Esophagus mucosa (tissue), 1 donor: ENCODE results near the gene ARHGAP24. TPM values are rescaled to one million over a fixed set of nuclear protein-coding genes. Genes with fewer than 3 reads are reported as not detected.
"Not testable (repeated sequence)": the region's sequence is repeated elsewhere in the genome, so short reads cannot be mapped to it uniquely, and the experiment has no call there.

Source experiments
- ATAC-seq: fragments of 200-7000 bp; cut with Tn5 transposase; one replicate; pipeline ENCODE4 v1.9.1; 2020
- total RNA-seq: library from RNA; stranded (reverse); gene quantifications from one replicate; pipeline ENCODE4 v1.2.4, GENCODE V29; 2023
- donor health status: DM: yes; HTN: yes; CAD: no.

ARHGAP24 gene
- total RNA-seq, 1 donor from 2014 or later: 6.1 TPM

DNA sequence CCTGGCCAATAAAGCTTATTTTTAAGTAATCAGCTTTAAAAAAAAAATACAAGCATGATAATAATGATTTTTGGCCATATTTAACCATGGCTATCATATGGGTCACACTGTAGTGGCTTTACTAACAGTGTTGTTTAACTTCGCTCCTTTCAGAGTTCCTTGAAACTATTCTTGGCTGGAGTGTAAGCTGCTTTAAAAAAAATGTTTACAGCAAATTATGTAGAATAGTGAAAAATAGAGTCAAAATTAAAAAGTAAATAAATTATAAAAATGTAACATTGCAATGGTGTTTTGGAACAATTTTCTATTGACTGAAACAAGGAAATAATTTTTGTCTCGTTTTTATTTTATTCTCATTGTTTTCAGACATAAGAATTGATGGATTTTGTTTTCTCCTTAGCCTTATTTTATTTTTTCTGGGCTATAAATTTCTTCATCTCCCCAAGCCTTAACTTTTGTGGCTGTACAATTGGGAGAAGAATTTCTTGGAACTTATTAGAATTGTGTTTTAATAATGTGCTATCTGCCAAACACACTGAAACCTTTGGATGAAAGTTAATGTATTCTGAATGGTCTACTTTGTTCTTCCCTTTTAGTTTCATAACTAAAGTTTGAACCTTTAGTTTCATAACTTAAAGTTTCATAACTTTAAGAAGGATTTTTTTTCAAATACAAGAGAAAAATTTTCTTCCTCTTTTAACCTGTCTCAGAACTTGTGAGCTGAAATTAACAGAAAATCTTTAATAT, 182.0 kb downstream of the ARHGAP24 start:
- ATAC-seq: no peak

DNA sequence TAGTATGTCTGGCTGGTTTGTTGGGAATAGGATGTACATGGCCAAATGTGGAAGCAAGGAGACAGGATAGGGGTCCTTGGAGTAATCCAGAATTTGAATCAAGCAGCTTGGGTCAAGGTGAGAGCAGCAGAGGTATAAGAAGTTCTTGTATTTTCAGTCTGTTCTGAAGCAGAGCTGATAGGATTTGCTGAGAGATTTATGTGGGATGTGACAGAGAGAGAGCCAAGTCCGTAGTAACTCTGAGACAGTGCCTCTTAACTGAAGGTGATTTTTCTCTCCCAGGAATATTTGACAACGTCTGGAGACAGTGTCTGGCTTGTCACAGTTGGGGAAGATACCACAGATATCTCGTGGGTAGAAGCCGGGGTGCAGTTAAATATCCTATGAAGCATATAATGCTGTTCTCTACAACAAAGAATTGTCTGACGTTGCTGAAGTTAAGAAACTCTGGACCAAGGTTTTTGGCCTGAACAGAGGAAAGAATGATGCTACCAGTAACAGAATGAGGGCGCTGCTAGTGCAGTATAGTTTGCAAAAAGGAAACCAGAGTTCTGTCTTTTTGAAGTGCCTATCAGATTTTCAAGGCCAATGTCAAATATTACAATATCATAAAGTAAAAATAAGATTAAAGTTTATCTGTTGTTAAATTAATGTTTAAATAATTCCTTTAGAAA, 184.0 kb downstream of the ARHGAP24 start:
- ATAC-seq: no peak

DNA sequence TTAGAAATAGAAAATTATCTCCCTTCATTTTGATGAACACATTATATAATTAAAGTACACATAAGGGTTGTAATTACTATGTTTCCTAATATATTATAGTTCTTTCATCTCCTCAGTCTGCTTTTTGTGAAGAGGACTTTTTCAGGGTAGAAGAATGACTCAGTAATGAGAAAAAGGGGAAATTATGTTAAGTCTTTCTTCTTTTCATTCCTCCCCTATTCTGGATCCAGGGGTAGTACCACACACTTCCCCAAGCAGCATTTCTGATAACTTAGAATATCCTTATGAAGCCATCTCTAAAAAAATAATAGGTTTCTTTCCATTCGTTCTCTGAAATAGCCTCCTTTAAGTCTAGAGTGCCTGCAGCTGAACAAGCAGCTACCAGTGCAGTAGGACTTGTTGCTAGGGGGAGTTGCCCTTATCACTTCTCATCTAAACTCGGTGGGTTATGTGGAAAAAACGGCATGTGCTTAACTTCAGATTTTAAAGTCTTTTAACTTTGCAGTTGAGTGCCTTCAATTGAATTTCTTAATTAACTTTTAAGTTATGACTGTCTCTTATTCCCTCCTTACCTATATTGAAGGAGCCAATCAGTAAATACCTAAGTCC, 184.8 kb downstream of the ARHGAP24 start:
- ATAC-seq: no peak

DNA sequence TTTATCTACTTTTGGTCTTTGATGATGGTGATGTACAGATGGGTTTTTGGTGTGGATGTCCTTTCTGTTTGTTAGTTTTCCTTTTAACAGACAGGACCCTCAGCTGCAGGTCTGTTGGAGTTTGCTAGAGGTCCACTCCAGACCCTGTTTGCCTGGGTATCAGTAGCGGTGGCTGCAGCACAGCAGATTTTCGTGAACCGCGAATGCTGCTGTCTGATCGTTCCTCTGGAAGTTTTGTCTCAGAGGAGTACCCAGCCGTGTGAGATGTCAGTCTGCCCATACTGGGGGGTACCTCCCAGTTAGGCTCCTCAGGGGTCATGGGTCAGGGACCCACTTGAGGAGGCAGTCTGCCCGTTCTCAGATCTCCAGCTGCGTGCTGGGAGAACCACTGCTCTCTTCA, 191.7 kb downstream of the ARHGAP24 start:
- ATAC-seq: not testable (repeated sequence)

DNA sequence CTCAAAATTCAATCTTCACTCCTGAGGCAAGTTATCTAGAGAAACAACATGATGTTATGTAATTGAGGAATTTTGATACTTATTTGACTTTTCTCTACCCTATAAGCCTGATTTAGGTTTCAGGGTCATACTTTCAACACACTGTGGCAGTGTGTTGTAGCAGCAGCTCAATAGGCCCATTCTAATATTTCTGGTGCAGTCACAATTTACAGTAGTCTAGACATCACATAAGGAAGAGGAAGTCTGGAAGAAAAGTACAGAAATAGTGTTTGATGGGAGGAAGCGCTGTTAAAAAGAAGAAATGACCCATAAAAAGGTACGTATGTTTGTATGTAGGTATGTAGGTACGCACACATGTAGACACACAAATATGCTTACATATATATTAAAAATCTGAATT, 194.3 kb downstream of the ARHGAP24 start:
- ATAC-seq: no peak

DNA sequence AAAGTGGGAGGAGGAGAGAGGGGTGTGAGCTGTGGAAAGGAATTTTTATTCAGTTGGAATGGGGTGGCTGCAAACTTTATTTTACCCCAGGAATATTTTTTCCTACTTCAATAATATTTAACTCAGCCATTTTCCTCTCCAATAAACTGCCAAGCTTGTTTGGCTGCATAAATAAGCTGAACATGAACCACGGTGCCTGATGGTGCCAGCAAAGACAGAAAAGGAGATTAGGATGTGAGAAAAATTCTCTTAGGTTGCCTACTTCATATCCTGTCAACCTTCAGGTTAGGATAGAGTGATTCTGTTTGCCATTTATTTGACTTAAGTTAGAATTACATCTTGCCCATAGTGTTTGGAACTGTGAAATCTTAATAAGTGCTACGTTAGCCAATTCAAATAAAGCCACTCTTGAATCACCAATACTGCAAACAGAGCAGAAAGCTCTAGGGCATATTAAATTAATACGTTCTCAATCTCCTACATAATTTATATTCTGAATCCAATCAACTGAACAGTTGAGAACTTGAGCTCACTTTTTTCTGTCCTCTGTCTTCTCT, 195.1 kb downstream of the ARHGAP24 start:
- no peak for ATAC-seq

DNA sequence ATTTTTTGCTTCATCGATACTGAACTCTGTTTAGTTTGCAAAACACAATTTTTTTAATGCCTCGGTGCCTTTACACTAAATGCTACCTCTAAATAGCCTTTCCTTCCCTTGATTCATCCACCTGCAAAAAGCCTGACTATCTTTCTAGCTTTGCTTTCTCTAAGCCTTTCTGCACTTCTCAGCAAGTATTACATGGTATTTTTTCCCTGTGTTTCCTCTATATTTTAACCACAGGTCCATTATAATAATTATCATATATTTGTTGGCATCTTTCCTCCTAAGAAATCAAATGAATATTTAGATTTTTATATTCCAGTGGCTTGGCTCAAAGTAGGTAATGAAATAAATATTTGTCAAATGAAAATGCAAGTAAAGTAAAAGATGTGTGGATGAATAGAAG, 196.2 kb downstream of the ARHGAP24 start:
- ATAC-seq: no peak

DNA sequence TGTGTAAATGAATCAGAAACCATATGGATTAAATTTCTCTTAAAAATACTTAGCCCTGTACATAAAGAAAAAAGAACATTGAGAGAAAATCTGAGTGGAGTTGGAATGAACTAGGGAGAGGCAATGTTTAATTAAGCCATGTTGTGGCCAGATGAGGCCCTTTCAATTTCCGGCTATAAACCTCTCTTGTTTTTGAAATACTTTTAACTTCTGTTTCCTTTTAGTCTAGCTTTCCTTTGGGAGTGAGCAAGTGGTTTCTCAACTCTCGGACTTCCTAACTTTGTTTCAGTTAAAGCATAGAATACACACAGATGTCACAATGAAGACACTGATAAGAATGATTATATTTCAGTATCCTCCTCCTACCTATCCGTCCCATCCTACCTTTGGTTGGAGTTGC, 197.2 kb downstream of the ARHGAP24 start:
- no peak for ATAC-seq

DNA sequence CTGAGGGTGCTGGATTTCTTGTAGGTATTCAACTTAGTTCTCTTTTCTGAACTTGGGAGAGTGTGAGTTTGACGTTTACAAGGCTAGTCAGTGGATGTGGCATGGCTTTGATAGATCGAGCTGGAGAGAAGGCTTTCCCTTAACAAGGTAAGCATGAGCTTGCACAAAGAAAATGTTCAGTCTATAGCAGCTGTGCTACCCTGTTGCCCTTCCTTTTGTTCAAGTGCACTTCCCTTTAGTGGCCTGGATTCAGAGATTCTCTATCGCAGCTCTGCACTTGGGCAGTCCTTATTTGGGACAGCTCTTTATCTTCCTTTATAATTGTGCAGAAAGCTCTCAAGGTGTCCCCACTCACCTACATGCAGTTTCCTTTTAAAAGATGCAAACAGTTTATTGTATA, 198.0 kb downstream of the ARHGAP24 start:
- no peak for ATAC-seq

DNA sequence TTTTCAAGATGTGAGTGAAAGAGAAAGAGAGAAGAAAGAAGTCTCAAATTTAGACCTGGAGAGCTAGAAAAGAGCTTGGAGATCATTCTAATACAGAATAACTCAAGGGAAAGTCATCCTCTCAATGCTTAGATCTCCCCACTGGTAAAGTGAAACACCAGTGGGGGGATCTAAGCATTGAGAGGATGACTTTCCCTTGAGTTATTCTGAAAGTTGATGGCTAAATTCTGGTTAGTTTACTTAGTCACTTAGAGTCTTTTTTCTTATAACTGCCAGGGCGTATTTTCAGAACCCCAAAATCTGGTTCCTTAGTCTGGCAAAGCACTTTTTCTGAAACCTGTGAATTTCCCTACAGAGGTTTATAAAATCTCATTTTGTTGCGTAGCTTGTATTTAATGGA, 198.6 kb downstream of the ARHGAP24 start:
- no peak for ATAC-seq

DNA sequence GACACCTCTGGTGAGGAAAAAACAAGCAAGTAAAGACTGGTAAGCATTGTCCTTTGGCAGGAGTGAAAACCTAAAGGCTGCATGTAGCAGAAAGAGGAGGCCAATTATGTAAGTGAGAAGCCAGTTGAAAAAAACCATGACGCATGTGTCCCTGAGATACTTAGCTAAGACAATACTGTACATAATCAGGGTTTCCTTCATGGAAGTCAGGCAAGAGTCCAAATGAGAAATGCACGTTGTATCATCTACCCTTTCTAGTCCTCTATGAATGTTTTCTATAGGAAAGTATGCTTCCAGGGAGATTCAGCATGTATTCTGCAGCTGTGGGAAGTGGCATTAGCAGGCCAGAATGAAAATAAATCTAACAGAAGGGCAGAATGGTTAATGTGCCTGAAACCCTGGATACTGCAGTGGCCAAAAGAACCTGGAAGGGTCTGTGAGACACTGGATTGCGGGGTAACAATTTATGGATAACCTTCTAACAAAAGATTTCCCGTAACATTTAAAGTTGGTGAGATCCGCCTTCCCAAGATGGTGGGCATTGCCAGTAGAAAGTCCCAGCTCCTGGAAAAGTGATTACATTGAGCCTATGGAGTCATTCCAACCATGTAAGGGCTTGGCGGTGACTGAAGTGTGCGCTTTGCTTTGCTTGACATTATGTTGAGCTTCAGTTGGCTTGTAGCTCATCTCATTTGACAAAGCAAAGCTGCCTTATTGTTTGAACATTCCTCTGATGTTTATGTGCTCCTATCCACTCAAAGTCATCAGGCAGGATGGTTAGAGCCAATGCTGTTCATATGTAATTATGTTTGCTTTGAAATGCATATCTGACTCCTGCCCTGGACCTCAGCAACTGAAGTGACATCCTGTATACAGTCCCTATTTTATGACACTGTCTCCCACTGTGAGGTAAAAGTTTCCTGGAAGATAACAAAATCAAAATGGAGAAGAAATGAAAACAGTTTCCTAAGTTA, 200.4 kb downstream of the ARHGAP24 start:
- no peak for ATAC-seq

DNA sequence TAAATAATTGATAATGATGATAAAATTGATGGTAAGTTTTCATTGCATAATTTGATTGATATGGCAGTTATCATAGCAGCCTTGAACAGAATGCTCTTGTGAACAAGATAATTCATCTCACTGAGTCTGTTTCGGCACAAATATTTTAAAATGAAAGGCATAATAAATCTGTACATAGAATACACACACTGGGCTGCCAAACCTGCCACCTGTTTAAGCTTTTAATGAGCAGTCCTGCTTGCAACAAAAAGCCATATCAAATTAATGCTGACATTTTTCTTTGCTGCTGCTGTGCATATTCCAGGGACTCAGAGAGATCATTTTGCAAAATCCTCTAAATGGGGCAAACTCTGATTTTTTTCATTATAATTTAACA, 201.1 kb downstream of the ARHGAP24 start:
- ATAC-seq: no peak

DNA sequence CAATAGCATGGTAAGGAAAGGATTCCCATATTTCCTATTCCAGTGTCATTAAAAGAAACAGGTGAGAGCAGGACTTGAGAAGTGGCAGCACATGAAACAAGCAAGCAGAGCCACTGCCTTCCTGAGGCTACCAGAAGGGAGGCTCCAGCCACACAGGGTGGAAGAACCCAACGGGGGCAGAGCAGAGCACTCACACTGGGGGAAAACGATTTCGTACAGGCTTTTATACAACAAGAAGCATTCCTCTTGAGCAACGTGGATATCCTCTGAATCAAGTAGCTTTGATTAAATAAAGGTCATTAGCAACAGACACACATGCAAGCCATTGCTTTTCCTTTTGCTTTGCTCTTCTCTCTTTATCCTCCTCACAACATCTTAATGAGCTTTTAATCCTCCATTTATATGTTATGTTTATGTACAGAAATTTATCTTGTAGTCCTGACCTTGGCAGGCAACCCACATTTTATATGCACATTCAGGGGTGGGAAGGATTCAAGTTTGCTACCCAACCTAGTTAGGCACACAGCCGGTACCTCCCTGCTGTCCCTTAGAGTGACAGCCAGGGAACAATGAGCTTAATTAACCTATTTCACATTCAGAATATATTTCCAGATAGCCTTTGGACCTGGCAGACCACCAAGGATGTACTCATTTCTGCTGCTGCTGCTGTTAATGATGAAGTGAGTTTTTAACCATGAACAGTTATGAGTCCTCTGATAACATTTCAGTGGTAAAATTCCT, 202.1 kb downstream of the ARHGAP24 start:
- ATAC-seq: no peak

DNA sequence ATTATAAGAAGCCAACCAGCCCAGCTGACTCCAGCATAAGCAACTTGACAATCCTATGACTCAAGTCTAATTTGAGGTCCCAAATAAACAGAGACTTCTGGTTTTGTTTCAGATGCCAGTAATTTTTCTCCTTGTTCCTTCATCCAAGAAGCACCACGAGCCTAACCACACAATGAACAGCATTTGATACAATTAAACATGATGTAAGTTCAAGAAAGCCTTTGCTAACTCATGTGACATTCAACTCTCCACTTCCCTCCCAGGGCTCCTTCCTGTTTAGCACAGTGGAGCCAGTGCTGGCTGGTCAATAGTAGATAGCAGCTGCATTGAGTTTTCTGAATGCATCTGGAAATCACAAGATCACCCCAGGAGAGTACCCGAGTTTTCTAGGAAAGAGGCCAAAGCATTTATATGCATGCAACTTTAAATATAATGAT, 206.3 kb downstream of the ARHGAP24 start:
- peak; percentile 77 for ATAC-seq

DNA sequence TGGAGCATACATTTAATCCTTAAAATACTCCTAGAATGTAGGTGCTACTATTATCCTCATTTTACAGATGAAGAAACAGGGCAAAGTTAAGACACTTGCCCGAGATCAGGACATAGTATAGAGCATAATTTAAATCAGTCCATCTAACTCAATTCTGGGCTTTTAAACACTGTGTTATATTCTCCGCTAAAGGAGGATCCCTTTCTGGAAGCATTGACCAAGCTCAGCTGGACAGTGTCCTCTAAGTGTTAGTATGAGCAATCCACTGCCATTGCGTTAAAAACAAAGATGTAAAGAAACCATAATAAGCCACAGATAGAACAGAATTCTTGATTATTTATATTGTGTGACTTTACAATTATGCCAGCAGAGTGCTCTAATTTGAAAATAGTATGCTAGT, 207.0 kb downstream of the ARHGAP24 start:
- ATAC-seq: no peak

DNA sequence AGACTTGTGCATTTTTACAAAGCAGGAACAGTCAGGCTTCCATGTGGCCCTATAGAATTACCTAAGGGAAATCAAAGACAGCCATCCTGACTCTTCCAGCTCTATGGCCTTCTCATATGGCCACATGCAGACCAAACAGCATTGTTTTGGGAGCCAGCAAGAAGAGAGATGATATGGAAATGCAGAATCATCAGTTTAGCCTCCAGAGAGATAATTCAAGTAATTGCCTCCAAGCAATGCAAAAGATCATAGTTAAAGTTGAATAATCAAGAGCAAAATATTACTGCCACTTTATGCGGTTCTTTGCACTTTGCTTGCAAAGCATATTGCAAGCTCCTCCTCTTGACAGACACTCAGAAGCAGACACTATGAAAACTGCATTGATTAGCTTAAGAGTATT, 207.4 kb downstream of the ARHGAP24 start:
- ATAC-seq: no peak

DNA sequence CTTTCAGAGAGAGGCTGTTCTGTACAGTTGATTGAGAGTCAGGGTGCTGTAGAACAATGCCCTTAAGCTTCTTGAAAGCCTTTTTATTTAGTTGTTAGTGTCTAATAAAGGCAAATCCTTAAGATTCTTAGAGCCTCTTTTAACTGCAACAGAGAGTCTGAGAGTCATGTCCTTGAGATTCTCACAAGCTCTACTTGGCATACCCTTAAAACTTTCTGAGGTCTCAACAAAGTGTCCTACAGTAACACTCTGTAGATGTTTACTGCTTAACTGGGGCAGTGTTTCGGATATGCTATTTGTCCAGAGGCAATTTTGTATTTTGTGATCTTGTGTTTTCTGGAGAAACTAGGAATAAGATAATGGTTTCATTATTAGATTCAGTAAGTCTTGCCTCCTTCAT, 209.7 kb downstream of the ARHGAP24 start:
- ATAC-seq: no peak

DNA sequence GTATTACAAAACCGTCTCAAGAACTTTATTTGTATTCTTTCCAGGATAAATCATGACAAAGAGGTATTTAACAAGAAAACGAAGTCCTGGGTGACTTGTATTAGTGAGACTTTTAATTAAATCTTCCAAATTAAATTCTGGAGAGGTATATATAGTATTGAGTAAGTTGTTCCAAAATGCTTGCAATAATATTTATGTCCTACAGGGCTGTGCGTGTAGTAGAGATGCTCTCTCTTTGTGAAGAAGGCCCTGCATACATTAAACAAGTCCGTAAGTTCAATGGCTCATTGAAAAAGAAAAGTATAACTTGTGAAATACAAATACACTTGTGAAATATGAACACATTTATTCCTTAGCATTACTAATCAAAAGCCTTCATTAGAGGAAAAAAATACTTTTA, 211.4 kb downstream of the ARHGAP24 start:
- ATAC-seq: no peak

DNA sequence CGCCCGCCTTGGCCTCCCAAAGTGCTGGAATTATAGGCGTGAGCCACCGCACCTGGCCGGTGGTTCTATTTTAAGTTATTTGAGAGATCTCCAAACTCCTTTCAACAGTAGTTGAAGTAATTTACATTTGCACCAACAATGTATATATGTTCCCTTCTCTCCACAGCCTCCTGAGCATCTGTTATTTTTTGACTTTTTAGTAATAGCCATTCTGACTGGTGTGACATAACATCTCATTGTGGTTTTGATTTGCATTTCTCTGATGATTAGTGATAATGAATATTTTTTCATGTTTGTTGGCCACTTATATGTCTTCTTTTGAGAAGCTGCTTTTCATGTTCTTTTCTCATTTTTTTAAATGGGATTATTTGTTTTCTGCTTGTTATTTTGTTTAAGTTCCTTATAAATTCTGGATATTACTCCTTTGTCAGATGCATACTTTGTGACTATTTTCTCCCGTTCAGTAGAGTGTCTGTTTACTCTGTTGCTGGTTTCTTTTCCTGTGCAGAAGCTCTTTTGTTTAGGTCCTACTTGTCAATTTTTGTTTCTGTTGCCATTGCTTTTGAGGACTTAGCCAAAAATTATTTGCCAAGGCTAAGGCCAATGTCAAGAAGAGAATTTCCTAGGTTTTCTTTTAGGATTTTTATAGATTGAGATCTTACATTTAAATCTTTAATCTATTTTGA, 213.2 kb downstream of the ARHGAP24 start:
- ATAC-seq: no peak

DNA sequence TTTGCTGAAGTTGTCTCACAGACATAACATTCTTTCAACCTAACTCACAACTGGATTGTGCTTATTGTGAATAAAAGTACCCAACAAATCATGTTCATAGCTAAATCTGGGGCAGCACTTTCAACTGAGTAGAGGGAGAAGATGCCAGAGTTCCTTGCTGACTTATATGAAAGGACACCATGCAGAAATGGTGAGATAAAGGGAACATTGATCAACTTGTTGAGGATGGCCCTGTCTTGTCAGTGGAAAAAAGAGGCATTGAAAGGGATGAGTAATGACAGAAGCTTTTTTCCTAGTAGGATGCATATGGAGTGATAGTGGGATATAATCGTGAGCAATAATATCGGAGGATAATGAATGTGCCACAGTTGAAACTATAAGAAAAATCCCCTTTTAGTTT, 221.7 kb downstream of the ARHGAP24 start:
- no peak for ATAC-seq

DNA sequence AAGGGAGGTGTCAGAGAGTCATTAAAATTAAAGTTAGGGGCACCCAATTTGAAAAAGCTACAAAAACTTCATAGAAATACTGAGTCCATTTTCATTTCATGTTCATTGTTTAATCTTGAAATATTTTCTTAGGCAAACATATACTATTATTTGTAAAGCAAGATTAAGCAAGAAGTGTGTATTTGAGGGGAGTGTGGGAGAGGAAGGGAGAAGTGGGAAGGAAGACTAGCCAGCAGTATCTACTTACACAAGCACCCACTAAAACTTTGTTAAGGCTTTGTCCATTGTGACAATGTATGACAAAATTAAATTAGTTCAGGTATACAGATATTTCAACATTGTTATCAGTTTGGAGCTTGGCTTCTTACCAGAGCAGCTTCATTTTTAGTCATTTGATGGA, 222.9 kb downstream of the ARHGAP24 start:
- no peak for ATAC-seq
